T1000 (cell line): Measurements from ENCODE around the gene PTPRN2.
A peak's percentile ranks its signal among the peaks of the same experiment; 100 is the strongest.
"Not testable (repeated sequence)": the region's sequence is repeated elsewhere in the genome, so short reads cannot be mapped to it uniquely, and the experiment has no call there.

Experiments
- DNase-seq: peaks from one replicate; lab custom pipeline; 2025; ENCODE audit warnings: mixed read lengths; lab: John Stamatoyannopoulos, UW

The PTPRN2 gene

GRCh38 chr7:158443688-158444483, 143.7 kb downstream of the PTPRN2 start:
- no peak for DNase-seq

- no peak for DNase-seq
These were observed 144.5 kb downstream of the PTPRN2 start for GRCh38 chr7:158443014-158443687.

GRCh38 chr7:158442260-158442659, 145.4 kb downstream of the PTPRN2 start:
- no peak for DNase-seq

- no peak for DNase-seq
These were observed 148.6 kb downstream of the PTPRN2 start for GRCh38 chr7:158439035-158439434.

- DNase-seq: no peak
These were observed 155.0 kb downstream of the PTPRN2 start for GRCh38 chr7:158432369-158433341.

GRCh38 chr7:158431941-158432347, 155.7 kb downstream of the PTPRN2 start:
- DNase-seq: peak; percentile 81

GRCh38 chr7:158431055-158431940, 156.3 kb downstream of the PTPRN2 start:
- DNase-seq: no peak

- no peak for DNase-seq
These were observed 157.2 kb downstream of the PTPRN2 start for GRCh38 chr7:158430308-158431034.

GRCh38 chr7:158428837-158429753, 158.5 kb downstream of the PTPRN2 start:
- no peak for DNase-seq

- no peak for DNase-seq
These were observed 159.3 kb downstream of the PTPRN2 start for GRCh38 chr7:158428131-158428836.

GRCh38 chr7:158425676-158426075, 161.9 kb downstream of the PTPRN2 start:
- not testable (repeated sequence) for DNase-seq

GRCh38 chr7:158424531-158424930, 163.1 kb downstream of the PTPRN2 start:
- no peak for DNase-seq

GRCh38 chr7:158424011-158424410, 163.6 kb downstream of the PTPRN2 start:
- DNase-seq: no peak

- no peak for DNase-seq
These were observed 164.6 kb downstream of the PTPRN2 start for GRCh38 chr7:158422887-158423560.

- no peak for DNase-seq
These were observed 165.3 kb downstream of the PTPRN2 start for GRCh38 chr7:158422196-158422886.

GRCh38 chr7:158421361-158421760, 166.3 kb downstream of the PTPRN2 start:
- no peak for DNase-seq

GRCh38 chr7:158420591-158421340, 166.9 kb downstream of the PTPRN2 start:
- no peak for DNase-seq
